GM20000 (cell line): Measurements from ENCODE around the gene WNT4.

ENCODE experiments used
- DNase-seq: peaks from one replicate; pipeline ENCODE4 v3.0.0; 2012; ENCODE audit warnings: low spot score
- TF ChIP-seq, protein P1 (sequence below): IDR thresholded peaks from 2 replicates; pipeline ENCODE4 v1.5.1; 2012; ENCODE audit warnings: mild to moderate bottlenecking, control low read depth; ENCODE audit errors: extremely low read depth, missing control alignments

WNT4 gene

DNA sequence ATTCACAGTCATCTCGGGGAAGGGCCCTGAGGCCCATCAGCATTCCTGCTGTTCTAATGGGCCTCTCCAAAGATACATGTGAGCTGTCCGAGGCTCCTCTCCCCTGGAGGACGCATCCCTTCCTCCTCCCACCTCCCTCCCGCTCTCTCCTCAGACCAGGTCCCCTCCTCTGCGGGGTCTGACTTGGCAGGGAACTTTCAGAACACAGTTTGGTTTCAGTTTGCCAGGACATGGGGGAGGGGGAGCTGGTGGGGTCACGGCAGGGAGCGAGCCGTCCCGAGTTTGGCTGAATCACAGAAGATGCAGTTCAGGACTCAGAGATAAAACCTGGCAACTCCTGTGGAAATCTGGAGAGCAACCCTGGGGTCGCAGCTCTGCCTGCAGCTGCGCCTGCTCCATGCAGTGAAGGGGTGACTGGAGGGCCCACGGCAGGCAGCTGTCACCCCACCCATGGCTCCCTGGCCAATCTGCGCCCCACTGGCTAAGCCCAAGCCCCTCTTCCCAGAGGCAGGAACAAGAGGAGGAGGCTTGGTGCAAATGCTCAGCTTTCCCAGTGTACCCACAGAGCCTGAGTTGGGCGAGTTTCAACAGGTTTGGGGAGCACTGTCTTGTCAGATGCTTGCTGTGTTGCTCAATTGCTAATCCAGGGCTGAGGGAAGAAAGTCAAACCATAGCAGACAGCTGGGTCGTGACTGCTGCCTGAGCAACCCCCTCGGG, 5.7 kb downstream of the WNT4 start:
- TF ChIP-seq, protein P1, sequence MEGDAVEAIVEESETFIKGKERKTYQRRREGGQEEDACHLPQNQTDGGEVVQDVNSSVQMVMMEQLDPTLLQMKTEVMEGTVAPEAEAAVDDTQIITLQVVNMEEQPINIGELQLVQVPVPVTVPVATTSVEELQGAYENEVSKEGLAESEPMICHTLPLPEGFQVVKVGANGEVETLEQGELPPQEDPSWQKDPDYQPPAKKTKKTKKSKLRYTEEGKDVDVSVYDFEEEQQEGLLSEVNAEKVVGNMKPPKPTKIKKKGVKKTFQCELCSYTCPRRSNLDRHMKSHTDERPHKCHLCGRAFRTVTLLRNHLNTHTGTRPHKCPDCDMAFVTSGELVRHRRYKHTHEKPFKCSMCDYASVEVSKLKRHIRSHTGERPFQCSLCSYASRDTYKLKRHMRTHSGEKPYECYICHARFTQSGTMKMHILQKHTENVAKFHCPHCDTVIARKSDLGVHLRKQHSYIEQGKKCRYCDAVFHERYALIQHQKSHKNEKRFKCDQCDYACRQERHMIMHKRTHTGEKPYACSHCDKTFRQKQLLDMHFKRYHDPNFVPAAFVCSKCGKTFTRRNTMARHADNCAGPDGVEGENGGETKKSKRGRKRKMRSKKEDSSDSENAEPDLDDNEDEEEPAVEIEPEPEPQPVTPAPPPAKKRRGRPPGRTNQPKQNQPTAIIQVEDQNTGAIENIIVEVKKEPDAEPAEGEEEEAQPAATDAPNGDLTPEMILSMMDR: no peak
- no peak for DNase-seq

DNA sequence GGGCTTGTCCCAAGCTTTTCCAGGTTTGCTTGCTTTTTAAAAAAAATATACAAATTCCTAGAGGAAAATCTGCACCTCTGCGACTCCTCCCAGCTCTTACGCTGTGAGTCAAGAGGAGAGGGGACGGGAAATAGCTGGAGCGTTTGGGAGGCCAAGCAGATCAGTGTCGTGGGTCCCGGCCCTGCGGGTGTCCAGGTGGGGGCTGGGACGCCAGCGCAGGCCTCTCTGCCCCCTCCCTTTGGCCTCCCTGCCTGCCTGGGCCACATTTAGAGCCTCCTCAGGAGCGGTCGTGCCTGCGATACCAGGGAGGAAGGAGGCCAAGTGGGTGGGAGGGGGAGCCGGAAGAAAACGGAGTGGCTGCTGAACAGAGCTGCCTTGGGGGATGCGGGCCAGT, 9.0 kb downstream of the WNT4 start:
- no peak for DNase-seq
- TF ChIP-seq, protein P1: no peak

DNA sequence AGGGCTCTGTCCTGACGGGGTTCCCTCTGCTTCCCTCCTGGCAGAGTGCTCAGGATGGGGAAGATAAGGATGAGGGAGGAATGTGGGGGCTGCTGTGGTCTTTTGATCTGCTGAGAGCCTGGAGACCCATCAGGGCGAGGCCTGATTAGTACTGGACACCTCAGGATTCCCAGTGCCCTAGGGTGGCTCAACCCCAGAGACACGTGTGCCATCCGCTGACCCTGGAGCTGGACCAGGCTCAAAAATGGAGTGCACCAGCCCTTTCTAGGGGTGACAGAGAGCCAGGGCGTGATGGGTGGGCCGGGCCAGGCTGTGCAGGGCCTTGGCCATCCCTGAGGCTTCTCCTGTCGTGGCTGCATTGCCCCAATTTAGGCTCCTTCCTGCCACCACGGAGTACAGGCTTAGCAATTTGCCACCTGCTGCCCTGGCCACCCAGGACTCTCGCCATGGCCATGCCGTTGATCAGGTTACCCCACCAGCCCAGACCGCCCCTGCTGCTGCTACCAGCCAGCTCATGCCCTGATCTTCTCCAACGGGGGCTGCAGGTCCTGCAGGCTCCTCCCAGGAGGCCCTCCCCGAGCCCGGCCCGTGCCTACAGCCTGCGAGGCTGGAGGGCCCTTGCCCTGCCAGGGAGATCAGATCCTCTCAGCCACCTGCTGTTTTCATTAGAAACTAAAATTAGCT, 9.5 kb downstream of the WNT4 start:
- DNase-seq: no peak
- TF ChIP-seq, protein P1: no peak

DNA sequence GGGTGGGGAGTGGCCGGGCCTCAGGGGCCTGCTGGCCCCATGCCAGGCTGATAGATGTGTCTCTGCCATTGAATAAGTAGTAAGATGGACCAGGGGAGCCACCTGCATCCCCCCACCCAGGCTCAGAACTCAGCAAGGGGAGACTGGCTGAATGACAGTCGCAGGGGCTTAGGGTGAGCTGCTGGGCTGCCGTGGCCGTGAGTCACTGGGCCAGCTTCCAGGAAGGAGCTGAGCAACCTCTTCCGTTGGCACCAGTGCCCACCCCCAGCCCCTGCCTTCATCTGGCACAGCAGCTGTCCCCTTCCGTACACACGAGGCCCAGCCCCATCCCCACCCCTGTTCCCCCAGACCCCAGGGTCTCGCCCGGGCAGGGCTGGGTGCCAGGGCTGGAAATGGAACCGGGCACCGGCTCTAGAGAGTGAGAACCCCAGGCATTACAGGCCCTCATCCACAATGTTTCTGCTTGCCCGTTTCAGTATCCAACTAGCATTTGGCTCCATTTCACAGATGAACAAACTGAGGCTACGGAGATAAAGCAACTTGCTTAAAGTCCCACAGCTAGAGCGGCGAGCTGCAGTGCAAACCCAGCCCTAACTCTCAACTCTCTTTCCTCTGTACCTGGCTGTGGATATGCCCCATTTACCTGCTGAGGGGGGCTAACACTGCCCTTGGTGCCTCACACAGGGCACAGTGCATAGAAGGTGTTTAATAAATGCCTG, 10.2 kb downstream of the WNT4 start:
- no peak for DNase-seq

DNA sequence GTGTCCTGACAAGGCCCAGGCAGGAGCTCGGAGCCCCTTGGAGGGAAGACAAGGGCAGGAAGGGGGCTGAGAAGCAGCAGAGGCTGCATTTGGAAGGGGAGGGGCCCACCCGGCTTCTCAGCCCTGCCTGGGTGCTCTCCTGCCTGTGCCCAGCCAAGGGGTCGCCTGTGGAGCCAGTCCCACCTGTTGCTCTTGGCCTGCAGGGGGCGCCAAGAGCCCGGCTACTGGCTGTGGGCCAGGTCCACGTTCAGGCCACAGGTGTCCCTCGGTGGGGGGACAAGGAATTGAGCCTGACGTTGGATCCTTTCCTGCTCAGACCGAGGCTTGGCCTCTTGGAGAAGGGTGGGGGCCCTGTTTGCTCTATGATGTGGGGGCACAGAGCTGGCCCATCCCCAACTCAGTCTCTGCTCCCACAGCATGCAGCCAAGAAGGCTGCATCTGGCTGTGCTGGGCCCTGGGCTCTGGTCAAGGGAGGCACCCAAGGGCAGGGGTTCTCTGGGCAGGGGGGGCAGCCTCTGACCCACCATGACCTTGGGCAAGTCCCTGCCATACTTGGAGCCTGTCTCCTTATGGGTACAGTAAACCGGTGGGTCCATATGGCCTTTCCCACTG, 10.9 kb downstream of the WNT4 start:
- TF ChIP-seq, protein P1: peak; percentile 89
- DNase-seq: peak; percentile 87

More for the DNA sequence above, 10.2 kb downstream of the WNT4 start:
- TF ChIP-seq, protein P1: no peak

DNA sequence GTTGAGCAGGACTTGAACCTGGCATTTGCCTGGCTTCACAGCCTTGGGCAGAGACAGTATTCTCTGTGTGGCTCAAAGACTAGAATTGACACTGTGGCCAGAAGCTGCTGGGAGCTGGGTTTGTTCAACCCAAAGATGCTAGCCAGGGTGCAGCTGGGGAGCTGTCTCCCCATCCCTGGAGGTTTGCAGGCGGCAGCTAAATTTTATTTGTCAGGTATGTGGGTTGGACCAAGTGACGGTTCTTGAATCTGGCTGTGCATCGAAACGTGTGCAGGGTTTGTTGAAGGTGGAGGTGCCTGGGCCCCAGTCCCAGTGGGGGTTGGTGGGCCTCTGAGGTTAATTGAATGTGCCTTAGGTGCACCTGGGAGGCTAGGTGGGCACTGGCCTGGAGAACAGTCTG, 11.8 kb downstream of the WNT4 start:
- TF ChIP-seq, protein P1: no peak
- no peak for DNase-seq
